GM18507 (cell line): ENCODE measurements around the gene BAHCC1.

Experiments used
- DNase-seq: peaks from one replicate; pipeline ENCODE4 v3.0.0; 2011; ENCODE audit warnings: low read depth; ENCODE audit not compliant: insufficient read length; ENCODE audit errors: extremely low spot score
- FAIRE-seq: peaks from 2 replicates; lab custom pipeline; 2011; peaks lifted over from hg19 to GRCh38; lab: Jason Lieb, UNC

BAHCC1 gene

DNA sequence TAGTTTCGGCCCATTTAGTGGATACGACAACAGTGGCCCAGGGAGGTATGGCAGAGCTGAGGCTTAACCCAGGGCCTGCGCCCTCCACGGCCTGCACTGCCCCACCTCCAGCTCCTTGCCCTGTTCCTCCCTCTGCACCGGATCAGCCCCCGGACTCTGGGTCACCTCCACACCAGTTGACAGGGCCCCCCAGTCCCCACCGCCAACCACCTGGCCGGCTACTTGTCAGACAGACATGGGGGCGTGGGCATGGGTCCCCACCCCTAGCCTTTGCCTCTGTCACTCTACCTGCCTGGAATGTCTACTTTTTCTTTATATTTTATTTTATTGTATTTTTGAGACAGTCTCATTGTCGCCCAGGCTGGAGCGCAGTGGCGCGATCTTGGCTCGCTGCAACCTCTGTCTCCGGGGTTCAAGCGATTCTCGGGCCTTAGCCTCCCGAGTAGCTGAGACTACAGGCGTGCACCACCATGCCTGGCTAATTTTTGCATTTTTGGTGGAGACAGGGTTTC is 120.3 kb downstream of the BAHCC1 start:
- no peak for DNase-seq
- FAIRE-seq, result no peak
